GM23338 (cell line): ENCODE measurements around the gene LLGL1.

ENCODE experiments used
- CREB1 ChIP-seq: fragments of 250-450 bp; sonication (Bioruptor Pico); IDR thresholded peaks from 2 replicates; pipeline ENCODE4 v1.5.0; 2020; ENCODE audit warnings: low read depth, mild to moderate bottlenecking, moderate library complexity
- CTCF ChIP-seq, 2 experiments: fragments of 200-600 bp in 1 of 2; sonication (generic) in 1 of 2; conservative IDR thresholded peaks; 2 replicates each; pipeline versions ENCODE4 v1.5.1 to v1.6.1; 2016 to 2017; ENCODE audit warnings: antibody characterized with exemption in 2 of 2, low read depth in 2 of 2, mild to moderate bottlenecking in 2 of 2, moderate library complexity in 1 of 2
- POLR2AphosphoS5 ChIP-seq: IDR thresholded peaks from 2 replicates; pipeline ENCODE4 v1.6.1; 2016; ENCODE audit warnings: antibody characterized with exemption, low read depth

GRCh38 chr17:18277076-18277475, 51.6 kb downstream of the LLGL1 start:
- TF ChIP-seq CTCF (conservative IDR thresholded peaks at IDR 0.05; ENCODE audit: low read depth in 2 of 2): no peak
- no peak for TF ChIP-seq POLR2AphosphoS5
- no peak for TF ChIP-seq CREB1
